Activated naive CD4-positive, alpha-beta T cell treated with anti-CD3 and anti-CD28 coated beads, Interleukin-2, amount 10 ng/mL, durations not matched to agents 7 days and 5 days (primary cell): ENCODE measurements around the gene MMP11.
"Not testable (repeated sequence)": the region's sequence is repeated elsewhere in the genome, so short reads cannot be mapped to it uniquely, and the experiment has no call there.

Experiments used
- CTCF ChIA-PET: fragments of 350-600 bp; sonication (Branson Sonifier 250); formaldehyde crosslinking; loops from one replicate; lab custom pipeline; 2021; ENCODE audit warnings: antibody characterized with exemption; lab: Charles Lee
- DNase-seq: peaks from one replicate; pipeline ENCODE4 v3.0.0-alpha.2; 2020
- H3K27ac Mint-ChIP-seq: one replicate; pipeline ENCODE4 v1.8.0; 2021; ENCODE audit warnings: mild to moderate bottlenecking, moderate library complexity, mixed read lengths
- H3K27me3 Mint-ChIP-seq: one replicate; pipeline ENCODE4 v1.8.0; 2021; ENCODE audit warnings: mild to moderate bottlenecking, mixed read lengths
- H3K36me3 Mint-ChIP-seq: one replicate; pipeline ENCODE4 v1.8.0; 2021; ENCODE audit warnings: mixed read lengths
- H3K4me1 Mint-ChIP-seq: one replicate; pipeline ENCODE4 v1.8.0; 2021; ENCODE audit warnings: mixed read lengths
- H3K4me3 Mint-ChIP-seq: one replicate; pipeline ENCODE4 v1.8.0; 2021; ENCODE audit warnings: mild to moderate bottlenecking, moderate library complexity, mixed read lengths
- H3K9me3 Mint-ChIP-seq: one replicate; pipeline ENCODE4 v1.8.0; 2021; ENCODE audit warnings: mixed read lengths

The MMP11 gene

GRCh38 chr22:23772649-23773473 lies at the start of gene MMP11:
MMP11 (plus strand) TSS chr22:23772849; CDS start chr22:23772871, 22 bp downstream.
- peak; percentile 76 for DNase-seq
- CTCF ChIA-PET = interaction anchor here (2.2 kb wide), 1 partner anchor 19 kb away, joined by 5 read pairs; no protein-coding TSS in a partner anchor
- H3K27ac Mint-ChIP-seq = no peak within 1 kb of the TSS
- peak within 1 kb of the TSS; percentile 56 for H3K4me3 Mint-ChIP-seq
- no peaks in the 10 kb centered on the region for H3K9me3 Mint-ChIP-seq
- no peaks in the 10 kb centered on the region for H3K36me3 Mint-ChIP-seq
- peaks cover 29% of the 10 kb centered on the region for H3K4me1 Mint-ChIP-seq
- H3K27me3 Mint-ChIP-seq = peaks cover 43% of the 10 kb centered on the region

GRCh38 chr22:23728108-23728507 lies 44.5 kb upstream of the MMP11 start:
- H3K27me3 Mint-ChIP-seq = peaks cover 33% of the 10 kb centered on the region
- DNase-seq, H3K4me1 Mint-ChIP-seq, H3K36me3 Mint-ChIP-seq, H3K4me3 Mint-ChIP-seq, H3K27ac Mint-ChIP-seq, H3K9me3 Mint-ChIP-seq: not testable (repeated sequence)
- CTCF ChIA-PET = interaction anchor here (0.6 kb wide), 1 partner anchor 10 kb away, joined by 3 read pairs; no protein-coding TSS in a partner anchor

- no peaks in the 10 kb centered on the region for H3K4me1 Mint-ChIP-seq
Observed at GRCh38 chr22:23737696-23738095, 35.0 kb upstream of the MMP11 start.

GRCh38 chr22:23742505-23743264 lies 30.0 kb upstream of the MMP11 start:
- peaks cover 22% of the 10 kb centered on the region for H3K36me3 Mint-ChIP-seq
- no peak overlapping the region for H3K27ac Mint-ChIP-seq
- CTCF ChIA-PET = no interaction called here
- H3K9me3 Mint-ChIP-seq = peaks cover 17% of the 10 kb centered on the region
- DNase-seq = no peak
- H3K27me3 Mint-ChIP-seq = no peaks in the 10 kb centered on the region
- peaks cover 3% of the 10 kb centered on the region for H3K4me1 Mint-ChIP-seq
- H3K4me3 Mint-ChIP-seq = no peak overlapping the region

More at GRCh38 chr22:23737696-23738095, 35.0 kb upstream of the MMP11 start:
- Mint-ChIP-seq H3K27ac (no peak overlapping the region), H3K9me3 (no peaks in the 10 kb centered on the region), H3K27me3 (peaks cover 13% of the 10 kb centered on the region), H3K36me3 (peaks cover 2% of the 10 kb centered on the region), H3K4me3 (no peak overlapping the region)
- no peak for DNase-seq
- CTCF ChIA-PET = no interaction called here

GRCh38 chr22:23743303-23743705 lies 29.3 kb upstream of the MMP11 start:
- no peak overlapping the region for H3K27ac Mint-ChIP-seq

GRCh38 chr22:23744001-23744400 lies 28.6 kb upstream of the MMP11 start:
- H3K4me1 Mint-ChIP-seq = peaks cover 3% of the 10 kb centered on the region
- no peak overlapping the region for H3K27ac Mint-ChIP-seq
- CTCF ChIA-PET = no interaction called here
- no peaks in the 10 kb centered on the region for H3K27me3 Mint-ChIP-seq
- H3K36me3 Mint-ChIP-seq = peaks cover 22% of the 10 kb centered on the region
- no peak overlapping the region for H3K4me3 Mint-ChIP-seq
- peaks cover 17% of the 10 kb centered on the region for H3K9me3 Mint-ChIP-seq
- no peak for DNase-seq

More at GRCh38 chr22:23743303-23743705, 29.3 kb upstream of the MMP11 start:
- Mint-ChIP-seq H3K4me3 (no peak overlapping the region), H3K27me3 (no peaks in the 10 kb centered on the region), H3K9me3 (peaks cover 17% of the 10 kb centered on the region), H3K36me3 (peaks cover 22% of the 10 kb centered on the region), H3K4me1 (peaks cover 3% of the 10 kb centered on the region)
- CTCF ChIA-PET = no interaction called here
- no peak for DNase-seq

- CTCF ChIA-PET = interaction anchor here (0.8 kb wide), 1 partner anchor 31 kb away, joined by 3 read pairs; no protein-coding TSS in a partner anchor
- no peak overlapping the region for H3K4me3 Mint-ChIP-seq
Observed at GRCh38 chr22:23744485-23744884, 28.2 kb upstream of the MMP11 start.

GRCh38 chr22:23745791-23746190 lies 26.9 kb upstream of the MMP11 start:
- Mint-ChIP-seq H3K4me1 (peaks cover 15% of the 10 kb centered on the region), H3K36me3 (peaks cover 22% of the 10 kb centered on the region), H3K27me3 (peaks cover 4% of the 10 kb centered on the region), H3K4me3 (no peak overlapping the region), H3K27ac (peak overlapping the region; percentile 1), H3K9me3 (peaks cover 17% of the 10 kb centered on the region)
- no peak for DNase-seq
- CTCF ChIA-PET = interaction anchor here (0.9 kb wide), 1 partner anchor 66 kb away, joined by 3 read pairs; no protein-coding TSS in a partner anchor

More at GRCh38 chr22:23744485-23744884, 28.2 kb upstream of the MMP11 start:
- peaks cover 3% of the 10 kb centered on the region for H3K4me1 Mint-ChIP-seq
- H3K9me3 Mint-ChIP-seq = peaks cover 17% of the 10 kb centered on the region
- DNase-seq = no peak
- peaks cover 22% of the 10 kb centered on the region for H3K36me3 Mint-ChIP-seq
- no peak overlapping the region for H3K27ac Mint-ChIP-seq
- H3K27me3 Mint-ChIP-seq = no peaks in the 10 kb centered on the region

GRCh38 chr22:23749841-23750301 lies 22.8 kb upstream of the MMP11 start:
- Mint-ChIP-seq H3K27ac (no peak overlapping the region), H3K36me3 (peaks cover 4% of the 10 kb centered on the region), H3K9me3 (peaks cover 4% of the 10 kb centered on the region), H3K27me3 (peaks cover 13% of the 10 kb centered on the region), H3K4me3 (peak overlapping the region; percentile 72), H3K4me1 (peaks cover 19% of the 10 kb centered on the region)
- DNase-seq = no peak
- CTCF ChIA-PET = no interaction called here

GRCh38 chr22:23750367-23750713 lies 22.3 kb upstream of the MMP11 start:
- H3K27ac Mint-ChIP-seq = no peak overlapping the region
- no peaks in the 10 kb centered on the region for H3K36me3 Mint-ChIP-seq
- CTCF ChIA-PET = no interaction called here
- peaks cover 16% of the 10 kb centered on the region for H3K4me1 Mint-ChIP-seq
- peaks cover 13% of the 10 kb centered on the region for H3K27me3 Mint-ChIP-seq
- no peaks in the 10 kb centered on the region for H3K9me3 Mint-ChIP-seq
- H3K4me3 Mint-ChIP-seq = peak overlapping the region; percentile 72
- DNase-seq = no peak

GRCh38 chr22:23750714-23751440 lies 21.8 kb upstream of the MMP11 start, which contains the start of gene ZNF70:
ZNF70 (minus strand) TSS chr22:23751112; CDS start chr22:23745140, 5,972 bp downstream.
- peaks cover 16% of the 10 kb centered on the region for H3K4me1 Mint-ChIP-seq
- H3K9me3 Mint-ChIP-seq = no peaks in the 10 kb centered on the region
- CTCF ChIA-PET = no interaction called here
- peak; percentile 87 for DNase-seq
- peaks cover 13% of the 10 kb centered on the region for H3K27me3 Mint-ChIP-seq
- peak within 1 kb of the TSS; percentile 76 for H3K27ac Mint-ChIP-seq
- H3K36me3 Mint-ChIP-seq = no peaks in the 10 kb centered on the region
- H3K4me3 Mint-ChIP-seq = peak within 1 kb of the TSS; percentile 72

GRCh38 chr22:23751441-23751996 lies 21.1 kb upstream of the MMP11 start:
- Mint-ChIP-seq H3K4me1 (peaks cover 16% of the 10 kb centered on the region), H3K9me3 (no peaks in the 10 kb centered on the region), H3K36me3 (no peaks in the 10 kb centered on the region), H3K27ac (peak overlapping the region; percentile 76), H3K4me3 (peak overlapping the region; percentile 66), H3K27me3 (peaks cover 13% of the 10 kb centered on the region)
- CTCF ChIA-PET = no interaction called here
- DNase-seq = no peak

- Mint-ChIP-seq H3K4me1 (peaks cover 16% of the 10 kb centered on the region), H3K9me3 (no peaks in the 10 kb centered on the region), H3K27me3 (peaks cover 13% of the 10 kb centered on the region), H3K4me3 (peak overlapping the region; percentile 66), H3K27ac (no peak overlapping the region), H3K36me3 (no peaks in the 10 kb centered on the region)
- DNase-seq = no peak
- CTCF ChIA-PET = no interaction called here
Observed at GRCh38 chr22:23752090-23752691, 20.5 kb upstream of the MMP11 start.
